GM23248 (cell line): ENCODE measurements around the gene NLGN2. TPM values are rescaled to one million over a fixed set of nuclear protein-coding genes. Genes with fewer than 3 reads are reported as not detected.

Source experiments
- DNase-seq: peaks from one replicate; pipeline ENCODE4 v3.0.0-alpha.2; 2015
- H2AFZ ChIP-seq: fragments of 200-600 bp; sonication (generic); 2 replicates; pipeline ENCODE4 v1.6.1; 2016; ENCODE audit warnings: antibody characterized with exemption
- H3F3A ChIP-seq: fragments of 200-600 bp; sonication (generic); 2 replicates; pipeline ENCODE4 v1.6.1; 2016; ENCODE audit warnings: mild to moderate bottlenecking, antibody characterized with exemption, mixed run types; ENCODE audit not compliant: insufficient read depth
- H3K27ac ChIP-seq: fragments of 200-600 bp; sonication (generic); 2 replicates; pipeline ENCODE4 v1.5.1; 2016; ENCODE audit warnings: mild to moderate bottlenecking
- H3K27me3 ChIP-seq: fragments of 200-600 bp; sonication (generic); replicated peaks from 2 replicates; pipeline ENCODE4 v1.6.1; 2016; ENCODE audit warnings: mild to moderate bottlenecking; ENCODE audit not compliant: insufficient read depth
- H3K36me3 ChIP-seq: fragments of 200-600 bp; sonication (generic); 2 replicates; pipeline ENCODE4 v1.6.1; 2016; ENCODE audit warnings: low read depth, mild to moderate bottlenecking
- H3K4me1 ChIP-seq: fragments of 200-600 bp; sonication (generic); 2 replicates; pipeline ENCODE4 v1.6.1; 2016; ENCODE audit warnings: mild to moderate bottlenecking; ENCODE audit not compliant: insufficient read depth
- H3K4me2 ChIP-seq: fragments of 200-600 bp; sonication (generic); one replicate; pipeline ENCODE4 v1.6.1; 2016; ENCODE audit warnings: mild to moderate bottlenecking; ENCODE audit not compliant: unreplicated experiment
- H3K4me3 ChIP-seq: fragments of 200-600 bp; sonication (generic); 2 replicates; pipeline ENCODE4 v1.5.1; 2016; ENCODE audit warnings: mild to moderate bottlenecking
- H3K79me2 ChIP-seq: fragments of 200-600 bp; sonication (generic); 2 replicates; pipeline ENCODE4 v1.6.1; 2016; ENCODE audit warnings: mild to moderate bottlenecking; ENCODE audit not compliant: insufficient read depth
- H3K9ac ChIP-seq: fragments of 200-600 bp; sonication (generic); 2 replicates; pipeline ENCODE4 v1.6.1; 2016; ENCODE audit warnings: mild to moderate bottlenecking
- H3K9me2 ChIP-seq: fragments of 200-600 bp; sonication (generic); 2 replicates; pipeline ENCODE4 v1.6.1; 2016; ENCODE audit warnings: mixed run types, mild to moderate bottlenecking, moderate library complexity; ENCODE audit not compliant: insufficient read depth
- H3K9me3 ChIP-seq: fragments of 200-600 bp; sonication (generic); one replicate; pipeline ENCODE4 v1.6.1; 2017; ENCODE audit warnings: low read depth
- H4K20me1 ChIP-seq: fragments of 200-600 bp; sonication (generic); 2 replicates; pipeline ENCODE4 v1.6.0; 2016; ENCODE audit not compliant: insufficient read depth
- EZH2 ChIP-seq: fragments of 200-600 bp; sonication (generic); IDR thresholded peaks from 2 replicates; pipeline ENCODE4 v1.6.1; 2018; ENCODE audit warnings: antibody characterized with exemption, mild to moderate bottlenecking; ENCODE audit not compliant: insufficient read depth, poor library complexity, severe bottlenecking
- EZH2phosphoT487 ChIP-seq: fragments of 200-600 bp; sonication (generic); IDR thresholded peaks from 2 replicates; pipeline ENCODE4 v1.6.1; 2018; ENCODE audit warnings: antibody characterized with exemption, moderate library complexity, mild to moderate bottlenecking, low read depth; ENCODE audit not compliant: insufficient read depth
- WGBS, 2 experiments: methylation state at CpG; one replicate each; pipeline ENCODE4 v1.1.6; 2015 to 2017; ENCODE audit warnings: low lambda C conversion rate in 2 of 2, low coverage in 1 of 2; ENCODE audit errors: missing lambda C conversion rate in 2 of 2; 5-methylcytosine and 5-hydroxymethylcytosine counted together
- in situ Hi-C: fragments of 300-500 bp; cut with MboI; formaldehyde crosslinking; loops from 2 replicates; pipeline ENCODE4 v1.15.0; 2020
- polyA plus RNA-seq: library from polyadenylated mRNA; unstranded; fragments of >200 nt; fragmentation: Nextera tagmentation; extraction: Ambion mirVana; gene quantifications from 2 replicates; pipeline ENCODE4 v1.2.1, GENCODE V29; 2016
- total RNA-seq: library from RNA; depleted of rRNA; stranded (reverse); fragments of >200 nt; shearing (Covaris generic); gene quantifications from 2 replicates; pipeline ENCODE4 v1.2.3, GENCODE V29; 2014

The NLGN2 gene
- total and polyA plus RNA-seq, 2 experiments from 2014 or later = 3.3 to 9.5 TPM

GRCh38 chr17:7405350-7406234 is 2.1 kb upstream of the NLGN2 start:
- in situ Hi-C loops = no loop called here
- WGBS, 2 experiments = 5 to 9% methylated on average over 15 to 38 of the region's 38 CpGs
- peaks cover 6% of the 10 kb centered on the region for H3K4me1 ChIP-seq
- H3K36me3 ChIP-seq = no peaks in the 10 kb centered on the region
- H3K9me2 ChIP-seq = no peaks in the 10 kb centered on the region
- peaks cover 14% of the 10 kb centered on the region for H3K79me2 ChIP-seq
- H4K20me1 ChIP-seq = no peaks in the 10 kb centered on the region
- H3K27me3 ChIP-seq = no peaks in the 10 kb centered on the region
- H3F3A ChIP-seq = no peaks in the 10 kb centered on the region
- H3K27ac ChIP-seq = peak overlapping the region; percentile 48
- H2AFZ ChIP-seq = peak overlapping the region; percentile 70
- peak overlapping the region; percentile 80 for H3K4me2 ChIP-seq
- peak overlapping the region; percentile 84 for H3K9ac ChIP-seq
- TF ChIP-seq EZH2 = no peak
- TF ChIP-seq EZH2phosphoT487 = no peak
- H3K4me3 ChIP-seq = peak overlapping the region; percentile 79
- DNase-seq = peak; percentile 51
- no peaks in the 10 kb centered on the region for H3K9me3 ChIP-seq

- peak overlapping the region; percentile 80 for H3K4me2 ChIP-seq
- H2AFZ ChIP-seq = no peak overlapping the region
- TF ChIP-seq EZH2 = no peak
- TF ChIP-seq EZH2phosphoT487 = no peak
- 72 to 80% methylated on average over 8 to 12 of the region's 12 CpGs for WGBS, 2 experiments
- H3F3A ChIP-seq = no peaks in the 10 kb centered on the region
- peak; percentile 7 for DNase-seq
- H4K20me1 ChIP-seq = no peaks in the 10 kb centered on the region
- H3K79me2 ChIP-seq = peaks cover 14% of the 10 kb centered on the region
- H3K9me3 ChIP-seq = no peaks in the 10 kb centered on the region
- peak overlapping the region; percentile 79 for H3K4me3 ChIP-seq
- peak overlapping the region; percentile 84 for H3K9ac ChIP-seq
- H3K36me3 ChIP-seq = no peaks in the 10 kb centered on the region
- H3K4me1 ChIP-seq = peaks cover 6% of the 10 kb centered on the region
- in situ Hi-C loops = no loop called here
- no peak overlapping the region for H3K27ac ChIP-seq
- no peaks in the 10 kb centered on the region for H3K9me2 ChIP-seq
- no peaks in the 10 kb centered on the region for H3K27me3 ChIP-seq
Measured at GRCh38 chr17:7406235-7406825, 1.3 kb upstream of the NLGN2 start.

GRCh38 chr17:7407082-7407481 is 563 bp upstream of the NLGN2 start:
- Histone ChIP-seq H3K9me3 (no peaks in the 10 kb centered on the region), H3K4me1 (peaks cover 6% of the 10 kb centered on the region), H3K4me2 (no peak overlapping the region), H4K20me1 (no peaks in the 10 kb centered on the region), H3K79me2 (peaks cover 9% of the 10 kb centered on the region), H3F3A (0 out of 2 replicates have a peak, but pooled peaks cover 1% of the 10 kb centered on the region), H3K36me3 (no peaks in the 10 kb centered on the region), H3K27ac (no peak overlapping the region), H3K4me3 (no peak overlapping the region), H3K27me3 (no peaks in the 10 kb centered on the region), H3K9me2 (no peaks in the 10 kb centered on the region), H3K9ac (no peak overlapping the region), H2AFZ (no peak overlapping the region)
- 83 to 84% methylated on average over 13 of the region's 13 CpGs for WGBS, 2 experiments
- in situ Hi-C loops = no loop called here
- DNase-seq = no peak
- TF ChIP-seq EZH2phosphoT487 = no peak
- no peak for TF ChIP-seq EZH2

GRCh38 chr17:7408252-7408727 is 645 bp downstream of the NLGN2 start:
- in situ Hi-C loops = no loop called here
- H3K36me3 ChIP-seq = no peaks in the 10 kb centered on the region
- H3K4me2 ChIP-seq = no peak overlapping the region
- 88 to 96% methylated on average over 15 to 46 of the region's 58 CpGs for WGBS, 2 experiments
- no peak overlapping the region for H2AFZ ChIP-seq
- no peak overlapping the region for H3K4me3 ChIP-seq
- TF ChIP-seq EZH2phosphoT487 = no peak
- TF ChIP-seq EZH2 = no peak
- no peaks in the 10 kb centered on the region for H3K27me3 ChIP-seq
- H3K9ac ChIP-seq = no peak overlapping the region
- H4K20me1 ChIP-seq = no peaks in the 10 kb centered on the region
- peaks cover 11% of the 10 kb centered on the region for H3K4me1 ChIP-seq
- no peak for DNase-seq
- H3K9me3 ChIP-seq = no peaks in the 10 kb centered on the region
- no peaks in the 10 kb centered on the region; the same call in 1 of the 2 replicates for H3K79me2 ChIP-seq
- no peak overlapping the region for H3K27ac ChIP-seq
- H3K9me2 ChIP-seq = no peaks in the 10 kb centered on the region
- H3F3A ChIP-seq = peaks cover 12% of the 10 kb centered on the region
